GM23338 (cell line): ENCODE measurements around the gene DCDC1. TPM values are rescaled to one million over a fixed set of nuclear protein-coding genes. Genes with fewer than 3 reads are reported as not detected.

Experiments
- ATAC-seq: fragments of 200-7000 bp; cut with Tn5 transposase; 3 replicates; pipeline ENCODE4 v1.9.1; 2020
- DNase-seq: peaks from one replicate; pipeline ENCODE4 v3.0.0-alpha.2; 2015; ENCODE audit warnings: low spot score
- H2AFZ ChIP-seq: fragments of 200-600 bp; sonication (generic); 2 replicates; pipeline ENCODE4 v1.8.0; 2016; ENCODE audit warnings: antibody characterized with exemption, mild to moderate bottlenecking, moderate library complexity
- H3F3A ChIP-seq: fragments of 200-600 bp; sonication (generic); replicated peaks from 2 replicates; pipeline ENCODE4 v1.8.0; 2017; ENCODE audit warnings: antibody characterized with exemption, mixed run types, low read depth
- H3K27ac ChIP-seq: fragments of 200-600 bp; sonication (generic); 2 replicates; pipeline ENCODE4 v1.6.1; 2016; ENCODE audit warnings: low read depth
- H3K27me3 ChIP-seq: fragments of 200-600 bp; sonication (generic); 2 replicates; pipeline ENCODE4 v1.8.0; 2016; ENCODE audit warnings: mild to moderate bottlenecking, mixed run types, moderate library complexity; ENCODE audit not compliant: insufficient read depth
- H3K36me3 ChIP-seq: fragments of 200-600 bp; sonication (generic); 2 replicates; pipeline ENCODE4 v1.8.0; 2016; ENCODE audit warnings: mild to moderate bottlenecking; ENCODE audit not compliant: insufficient read depth
- H3K4me1 ChIP-seq: fragments of 200-600 bp; sonication (generic); 2 replicates; pipeline ENCODE4 v1.8.0; 2016; ENCODE audit warnings: mild to moderate bottlenecking, moderate library complexity; ENCODE audit not compliant: insufficient read depth
- H3K4me2 ChIP-seq: fragments of 200-600 bp; sonication (generic); 2 replicates; pipeline ENCODE4 v1.7.1; 2017; ENCODE audit warnings: mixed run types
- H3K4me3 ChIP-seq: fragments of 200-600 bp; sonication (generic); 2 replicates; pipeline ENCODE4 v1.6.1; 2016; ENCODE audit warnings: mixed run types
- H3K79me2 ChIP-seq: fragments of 200-600 bp; sonication (generic); replicated peaks from 2 replicates; pipeline ENCODE4 v1.8.0; 2017; ENCODE audit warnings: mild to moderate bottlenecking; ENCODE audit not compliant: insufficient read depth
- H3K9me2 ChIP-seq: fragments of 200-600 bp; sonication (generic); 2 replicates; pipeline ENCODE4 v1.8.0; 2017; ENCODE audit not compliant: insufficient read depth
- H4K20me1 ChIP-seq: fragments of 200-600 bp; sonication (generic); replicated peaks from 2 replicates; pipeline ENCODE4 v1.8.0; 2017; ENCODE audit warnings: mild to moderate bottlenecking; ENCODE audit not compliant: insufficient read depth
- H3K27ac Mint-ChIP-seq: 2 replicates; pipeline ENCODE4 v1.8.0; 2020; ENCODE audit warnings: inconsistent platforms, mild to moderate bottlenecking, moderate library complexity, mixed read lengths
- H3K27me3 Mint-ChIP-seq: 3 replicates; pipeline ENCODE4 v1.8.0; 2022; ENCODE audit warnings: low read depth, mild to moderate bottlenecking, moderate library complexity, mixed read lengths, inconsistent platforms; ENCODE audit not compliant: insufficient read depth, poor library complexity
- H3K36me3 Mint-ChIP-seq: 3 replicates; pipeline ENCODE4 v1.8.0; 2021; ENCODE audit warnings: low read depth, mild to moderate bottlenecking, inconsistent platforms, moderate library complexity, mixed read lengths
- H3K4me1 Mint-ChIP-seq: 3 replicates; pipeline ENCODE4 v1.8.0; 2020; ENCODE audit warnings: mild to moderate bottlenecking, inconsistent platforms, mixed read lengths
- H3K4me3 Mint-ChIP-seq: 3 replicates; pipeline ENCODE4 v1.8.0; 2021; ENCODE audit warnings: moderate library complexity, mild to moderate bottlenecking, inconsistent platforms, mixed read lengths
- H3K9me3 Mint-ChIP-seq: 3 replicates; pipeline ENCODE4 v1.8.0; 2020; ENCODE audit warnings: moderate library complexity, mild to moderate bottlenecking, inconsistent platforms, mixed read lengths
- CREB1 ChIP-seq: fragments of 250-450 bp; sonication (Bioruptor Pico); IDR thresholded peaks from 2 replicates; pipeline ENCODE4 v1.5.0; 2020; ENCODE audit warnings: low read depth, mild to moderate bottlenecking, moderate library complexity
- CTCF ChIP-seq, 2 experiments: fragments of 200-600 bp in 1 of 2; sonication (generic) in 1 of 2; conservative IDR thresholded peaks; 2 replicates each; pipeline versions ENCODE4 v1.5.1 to v1.6.1; 2016 to 2017; ENCODE audit warnings: antibody characterized with exemption in 2 of 2, low read depth in 2 of 2, mild to moderate bottlenecking in 2 of 2, moderate library complexity in 1 of 2
- ETS1 ChIP-seq: IDR thresholded peaks from 2 replicates; pipeline ENCODE4 v1.6.1; 2016; ENCODE audit warnings: antibody characterized with exemption
- EZH2 ChIP-seq: fragments of 200-600 bp; sonication (generic); IDR thresholded peaks from one replicate; pipeline ENCODE4 v1.8.0; 2017; ENCODE audit warnings: antibody characterized with exemption, mild to moderate bottlenecking, low read depth; ENCODE audit not compliant: unreplicated experiment
- EZH2phosphoT487 ChIP-seq: fragments of 200-600 bp; sonication (generic); IDR thresholded peaks from one replicate; pipeline ENCODE4 v1.8.1; 2018; ENCODE audit warnings: antibody characterized with exemption; ENCODE audit not compliant: unreplicated experiment
- JUNB ChIP-seq: IDR thresholded peaks from one replicate; pipeline ENCODE4 v1.6.1; 2016; ENCODE audit warnings: antibody characterized with exemption; ENCODE audit not compliant: unreplicated experiment
- NANOG ChIP-seq: IDR thresholded peaks from 2 replicates; pipeline ENCODE4 v1.6.1; 2016; ENCODE audit warnings: antibody characterized with exemption, borderline replicate concordance
- POLR2AphosphoS5 ChIP-seq: IDR thresholded peaks from 2 replicates; pipeline ENCODE4 v1.6.1; 2016; ENCODE audit warnings: antibody characterized with exemption, low read depth
- REST ChIP-seq: IDR thresholded peaks from one replicate; pipeline ENCODE4 v1.6.1; 2018; ENCODE audit warnings: antibody characterized with exemption; ENCODE audit not compliant: unreplicated experiment
- STAT1 ChIP-seq: IDR thresholded peaks from one replicate; pipeline ENCODE4 v1.6.1; 2016; ENCODE audit warnings: antibody characterized with exemption; ENCODE audit not compliant: unreplicated experiment
- ZNF114 ChIP-seq: fragments of 250-450 bp; sonication (Bioruptor Pico); IDR thresholded peaks from 2 replicates; pipeline ENCODE4 v1.5.0; 2020; ENCODE audit warnings: mild to moderate bottlenecking, moderate library complexity
- ZNF331 ChIP-seq: fragments of 250-450 bp; sonication (Bioruptor Pico); IDR thresholded peaks from 2 replicates; pipeline ENCODE4 v1.5.0; 2020; ENCODE audit warnings: low read depth, mild to moderate bottlenecking, moderate library complexity
- ZNF462 ChIP-seq: fragments of 250-450 bp; sonication (Bioruptor Pico); IDR thresholded peaks from 2 replicates; pipeline ENCODE4 v1.5.0; 2020; ENCODE audit warnings: mild to moderate bottlenecking, moderate library complexity
- polyA plus RNA-seq: library from polyadenylated mRNA; unstranded; fragments of >200 nt; fragmentation: Nextera tagmentation; extraction: Ambion mirVana; gene quantifications from 2 replicates; pipeline ENCODE4 v1.2.1, GENCODE V29; 2016
- total RNA-seq: library from RNA; depleted of rRNA; stranded (reverse); fragments of >200 nt; shearing (Covaris generic); gene quantifications from 2 replicates; pipeline ENCODE4 v1.2.3, GENCODE V29; 2014

DCDC1 gene
- total and polyA plus RNA-seq, 2 experiments from 2014 or later, result 0.56 to 0.58 TPM

GRCh38 chr11:31327417-31327816 lies 42.1 kb downstream of the DCDC1 start:
- no peaks in the 10 kb centered on the region for H3K36me3 ChIP-seq
- no peaks in the 10 kb centered on the region for H3K27me3 ChIP-seq
- no peak for TF ChIP-seq EZH2phosphoT487
- TF ChIP-seq JUNB, result no peak
- TF ChIP-seq ZNF462 (CRISPR knock-in tag), result no peak
- no peak for TF ChIP-seq REST
- TF ChIP-seq CREB1 (CRISPR knock-in tag), result no peak
- TF ChIP-seq ZNF331, result no peak
- TF ChIP-seq CTCF (conservative IDR thresholded peaks at IDR 0.05; ENCODE audit: low read depth in 2 of 2), result no peak
- TF ChIP-seq POLR2AphosphoS5, result no peak
- TF ChIP-seq EZH2, result no peak
- no peak for TF ChIP-seq ETS1
- TF ChIP-seq NANOG, result no peak
- no peak for TF ChIP-seq STAT1
- TF ChIP-seq ZNF114 (CRISPR knock-in tag), result no peak
- H3K4me2 ChIP-seq, result no peak overlapping the region
- Mint-ChIP-seq H3K36me3 (peaks cover 3% of the 10 kb centered on the region; the same call in 2 of the 3 replicates), H3K27ac (no peak overlapping the region), H3K9me3 (peaks cover 14% of the 10 kb centered on the region; the same call in 2 of the 3 replicates), H3K27me3 (no peaks in the 10 kb centered on the region), H3K4me1 (no peaks in the 10 kb centered on the region), H3K4me3 (no peak overlapping the region)
- no peaks in the 10 kb centered on the region for H3K79me2 ChIP-seq
- H4K20me1 ChIP-seq, result no peaks in the 10 kb centered on the region
- H2AFZ ChIP-seq, result no peak overlapping the region
- no peaks in the 10 kb centered on the region for H3F3A ChIP-seq
- no peaks in the 10 kb centered on the region for H3K4me1 ChIP-seq
- no peak overlapping the region for H3K4me3 ChIP-seq
- H3K27ac ChIP-seq, result no peak overlapping the region
- DNase-seq (no peak), ATAC-seq (no peak)
- no peaks in the 10 kb centered on the region; the same call in 1 of the 2 replicates for H3K9me2 ChIP-seq
